Measurements from ENCODE around the gene CCNF.
A peak's percentile ranks its signal among the peaks of the same experiment; 100 is the strongest.
"Not testable (repeated sequence)": the region's sequence is repeated elsewhere in the genome, so short reads cannot be mapped to it uniquely, and the experiment has no call there.

The CCNF gene

DNA sequence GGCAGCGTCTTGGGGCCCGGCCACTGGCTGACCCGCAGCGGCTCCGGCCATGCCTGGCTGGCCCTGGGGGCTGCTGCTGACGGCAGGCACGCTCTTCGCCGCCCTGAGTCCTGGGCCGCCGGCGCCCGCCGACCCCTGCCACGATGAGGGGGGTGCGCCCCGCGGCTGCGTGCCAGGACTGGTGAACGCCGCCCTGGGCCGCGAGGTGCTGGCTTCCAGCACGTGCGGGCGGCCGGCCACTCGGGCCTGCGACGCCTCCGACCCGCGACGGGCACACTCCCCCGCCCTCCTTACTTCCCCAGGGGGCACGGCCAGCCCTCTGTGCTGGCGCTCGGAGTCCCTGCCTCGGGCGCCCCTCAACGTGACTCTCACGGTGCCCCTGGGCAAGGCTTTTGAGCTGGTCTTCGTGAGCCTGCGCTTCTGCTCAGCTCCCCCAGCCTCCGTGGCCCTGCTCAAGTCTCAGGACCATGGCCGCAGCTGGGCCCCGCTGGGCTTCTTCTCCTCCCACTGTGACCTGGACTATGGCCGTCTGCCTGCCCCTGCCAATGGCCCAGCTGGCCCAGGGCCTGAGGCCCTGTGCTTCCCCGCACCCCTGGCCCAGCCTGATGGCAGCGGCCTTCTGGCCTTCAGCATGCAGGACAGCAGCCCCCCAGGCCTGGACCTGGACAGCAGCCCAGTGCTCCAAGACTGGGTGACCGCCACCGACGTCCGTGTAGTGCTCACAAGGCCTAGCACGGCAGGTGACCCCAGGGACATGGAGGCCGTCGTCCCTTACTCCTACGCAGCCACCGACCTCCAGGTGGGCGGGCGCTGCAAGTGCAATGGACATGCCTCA, 42.6 kb downstream of the CCNF start:
- no peak for DNase-seq (ENCODE audit: low spot score)

- no peak for DNase-seq (ENCODE audit: low spot score)
These were observed 43.2 kb downstream of the CCNF start for GRCh38 chr16:2472488-2472864.

DNA sequence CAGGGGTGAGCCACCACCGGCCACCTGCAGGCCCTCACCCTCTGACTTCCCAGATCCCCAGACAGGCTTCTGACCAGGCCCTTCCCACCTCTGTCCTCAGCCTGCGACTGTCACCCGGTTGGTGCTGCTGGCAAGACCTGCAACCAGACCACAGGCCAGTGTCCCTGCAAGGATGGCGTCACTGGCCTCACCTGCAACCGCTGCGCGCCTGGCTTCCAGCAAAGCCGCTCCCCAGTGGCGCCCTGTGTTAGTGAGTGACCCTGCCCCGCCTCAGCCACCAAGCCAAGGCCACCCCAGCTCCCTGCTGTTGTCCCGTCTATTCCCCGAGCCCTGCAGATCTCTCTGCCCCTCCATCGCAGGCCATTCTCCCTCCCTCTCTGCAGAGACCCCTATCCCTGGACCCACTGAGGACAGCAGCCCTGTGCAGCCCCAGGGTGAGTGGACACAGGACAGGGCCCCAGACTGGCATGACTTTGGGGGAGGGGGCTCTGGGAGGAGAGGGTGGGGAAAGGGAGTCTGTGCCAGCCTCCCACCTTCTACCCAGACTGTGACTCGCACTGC, 43.7 kb downstream of the CCNF start:
- DNase-seq (ENCODE audit: low spot score), result no peak

DNA sequence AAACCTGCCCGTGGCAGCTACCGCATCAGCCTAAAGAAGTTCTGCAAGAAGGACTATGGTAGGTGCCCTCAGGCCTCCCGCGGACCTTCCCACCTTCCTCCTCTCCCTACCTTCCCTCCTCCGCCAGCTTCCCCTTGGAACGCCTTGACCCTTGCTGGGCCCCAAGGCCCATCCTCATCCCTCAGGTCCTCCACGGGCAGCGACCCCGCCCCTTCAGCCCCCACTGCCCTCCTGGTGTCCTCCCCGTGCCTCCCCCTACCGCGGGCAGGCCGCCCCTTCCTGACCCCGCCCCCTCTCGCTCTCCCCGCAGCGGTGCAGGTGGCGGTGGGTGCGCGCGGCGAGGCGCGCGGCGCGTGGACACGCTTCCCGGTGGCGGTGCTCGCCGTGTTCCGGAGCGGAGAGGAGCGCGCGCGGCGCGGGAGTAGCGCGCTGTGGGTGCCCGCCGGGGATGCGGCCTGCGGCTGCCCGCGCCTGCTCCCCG, 44.2 kb downstream of the CCNF start:
- no peak for DNase-seq (ENCODE audit: low spot score)

DNA sequence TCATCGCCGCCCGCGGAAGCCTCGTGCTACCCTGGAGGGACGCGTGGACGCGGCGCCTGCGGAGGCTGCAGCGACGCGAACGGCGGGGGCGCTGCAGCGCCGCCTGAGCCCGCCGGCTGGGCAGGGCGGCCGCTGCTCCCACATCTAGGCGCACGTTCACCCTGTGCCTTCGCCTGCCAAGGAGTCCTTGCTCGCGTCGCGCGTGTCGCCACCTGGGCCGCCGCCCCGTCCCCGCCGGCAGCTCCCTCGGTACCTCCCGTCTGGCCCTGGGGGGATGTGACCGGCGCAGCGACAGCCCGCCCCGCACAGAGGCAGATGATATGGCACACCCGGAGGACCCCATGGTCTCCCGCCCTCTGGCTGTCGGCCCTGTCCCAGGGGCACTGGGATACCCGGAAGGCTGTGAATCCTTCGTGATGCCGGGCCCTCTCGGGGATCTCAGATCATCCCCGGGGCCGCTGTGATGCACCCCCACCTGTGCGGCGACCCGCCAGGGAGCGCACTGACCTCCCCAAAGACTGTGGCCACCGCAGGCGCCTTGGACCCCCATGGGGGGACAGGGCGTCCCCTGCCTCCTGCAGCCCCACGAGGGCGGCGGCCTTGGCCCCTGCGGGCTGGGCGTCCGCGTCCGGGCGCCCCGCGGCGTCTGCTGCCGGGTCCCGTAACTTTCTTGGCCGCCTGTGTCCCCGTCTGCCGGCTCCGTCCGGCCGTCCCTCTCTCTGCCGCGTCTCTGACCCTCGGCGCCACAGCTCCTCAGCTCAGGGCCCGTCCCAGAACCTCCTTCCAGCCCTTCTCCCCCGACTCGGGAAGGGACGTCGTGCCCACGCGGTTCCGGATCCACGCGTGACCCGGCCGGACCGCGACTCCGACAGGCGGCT, 45.0 kb downstream of the CCNF start:
- peak; percentile 79 for DNase-seq (ENCODE audit: low spot score)

DNA sequence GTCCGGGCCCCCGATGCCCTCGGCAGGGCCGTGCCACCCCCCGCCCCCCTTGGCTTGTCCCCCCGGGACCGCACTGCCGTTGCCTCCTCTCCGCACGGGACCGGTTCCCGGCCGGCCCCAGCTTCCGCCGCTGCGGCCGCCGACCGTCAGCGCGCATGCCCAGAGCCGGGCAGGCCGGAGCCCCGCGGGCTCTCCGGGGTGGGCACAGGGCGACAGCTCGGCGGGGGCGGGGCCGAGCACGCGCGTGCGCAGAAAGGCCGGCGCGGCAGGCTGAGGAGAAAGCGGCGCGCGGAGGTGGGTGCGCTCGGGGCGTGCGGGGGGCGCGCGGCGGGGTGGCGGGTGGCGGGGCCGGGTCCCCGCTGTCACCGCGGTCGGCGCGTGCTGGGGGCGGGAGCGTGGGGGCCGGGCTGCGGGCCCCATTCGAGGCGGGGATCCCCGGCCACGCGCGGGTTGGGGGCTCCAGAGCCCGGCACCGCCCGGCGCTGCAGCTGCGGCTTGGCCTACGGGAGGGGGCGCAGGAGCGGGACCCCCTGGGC, 45.7 kb downstream of the CCNF start, which contains the start of gene TBC1D24:
TSS of gene TBC1D24 (plus strand) at position 251 of the 536 bp plus-strand sequence. CDS start 21,022 bp downstream, outside the sequence.
- peak; percentile 100 for DNase-seq (ENCODE audit: low spot score)

- peak; percentile 41 for DNase-seq (ENCODE audit: low spot score)
These were observed 46.4 kb downstream of the CCNF start for GRCh38 chr16:2475413-2476344.

- DNase-seq (ENCODE audit: low spot score), result no peak
These were observed 47.1 kb downstream of the CCNF start for GRCh38 chr16:2476345-2476720.

DNA sequence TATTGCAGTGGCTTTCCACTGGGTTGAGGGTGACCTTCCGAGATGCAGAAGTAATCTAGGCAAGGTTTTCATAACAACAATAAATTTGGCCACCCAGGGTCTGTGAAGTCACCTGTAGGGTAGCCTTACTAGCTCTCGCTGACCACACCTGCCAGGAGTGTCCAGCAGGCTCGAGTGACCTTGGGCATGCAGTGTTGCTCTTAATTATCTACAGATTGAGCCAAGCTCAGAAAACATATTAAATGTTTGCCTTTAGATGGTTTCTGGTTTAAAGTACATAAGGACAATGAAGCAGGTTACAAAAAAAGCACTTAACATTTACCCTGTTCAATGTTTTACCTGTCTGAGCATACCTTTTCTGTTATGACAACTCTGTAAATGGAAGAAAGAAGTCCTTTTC, 47.5 kb downstream of the CCNF start:
- DNase-seq (ENCODE audit: low spot score), result no peak

DNA sequence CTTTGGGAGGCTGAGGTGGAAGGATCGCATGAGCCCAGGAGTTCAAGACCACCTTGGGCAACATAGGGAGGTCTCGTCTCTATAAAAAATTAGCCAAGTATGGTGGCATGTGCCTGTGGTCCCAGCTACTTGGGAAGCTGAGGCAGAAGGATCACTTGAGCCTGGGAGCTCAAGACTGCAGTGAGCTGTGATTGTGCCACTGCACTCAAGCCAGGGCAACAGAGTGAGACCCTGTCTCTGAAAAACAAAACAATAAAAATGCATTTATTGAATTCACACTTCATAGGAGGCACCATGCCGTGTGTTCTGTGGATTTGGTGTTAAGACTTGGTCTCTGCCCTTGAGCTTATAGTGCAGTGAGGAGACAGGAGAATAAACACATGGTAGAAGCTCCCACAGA, 48.1 kb downstream of the CCNF start:
- DNase-seq (ENCODE audit: low spot score), result no peak

DNA sequence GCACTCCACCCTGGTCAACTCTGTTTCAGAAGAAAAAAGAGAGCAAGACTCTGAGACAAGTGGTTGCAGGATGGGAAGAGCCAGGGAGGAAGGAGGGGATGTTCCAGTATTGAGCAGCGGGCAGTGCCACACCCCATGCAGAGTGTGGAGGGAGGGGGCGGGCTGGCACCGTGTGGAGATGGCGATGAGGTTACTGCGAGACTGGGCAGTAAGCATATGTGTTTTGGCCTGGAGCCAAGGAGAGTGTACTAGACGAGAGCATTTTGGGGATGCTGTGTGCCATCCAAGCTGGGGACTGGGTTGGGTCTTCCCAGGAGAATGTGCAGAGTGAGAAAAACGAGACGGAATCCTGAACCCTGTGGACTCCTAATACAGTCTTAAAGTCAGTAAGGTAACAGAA, 49.0 kb downstream of the CCNF start:
- DNase-seq (ENCODE audit: low spot score), result no peak

GRCh38 chr16:2479996-2480395, 50.7 kb downstream of the CCNF start:
- not testable (repeated sequence) for DNase-seq (ENCODE audit: low spot score)

DNA sequence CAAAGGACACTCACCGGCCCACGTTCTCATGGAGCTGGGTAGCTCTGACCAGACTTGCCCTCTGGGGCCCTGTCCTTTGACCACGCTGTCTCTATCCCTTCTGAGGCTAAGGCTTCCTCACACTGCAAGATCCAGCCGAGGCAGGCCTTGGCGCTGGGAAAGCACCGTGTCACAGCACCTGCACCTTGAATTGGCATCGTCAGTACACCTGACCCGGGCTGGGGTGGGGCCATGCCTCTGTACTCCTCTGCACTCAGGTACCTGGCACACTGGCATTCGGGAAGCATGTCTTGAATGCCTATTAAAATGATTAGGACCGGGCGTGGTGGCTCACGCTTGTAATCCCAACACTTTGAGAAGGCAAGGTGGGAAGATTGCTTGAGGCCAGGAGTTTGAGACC, 51.7 kb downstream of the CCNF start:
- DNase-seq (ENCODE audit: low spot score), result no peak

DNA sequence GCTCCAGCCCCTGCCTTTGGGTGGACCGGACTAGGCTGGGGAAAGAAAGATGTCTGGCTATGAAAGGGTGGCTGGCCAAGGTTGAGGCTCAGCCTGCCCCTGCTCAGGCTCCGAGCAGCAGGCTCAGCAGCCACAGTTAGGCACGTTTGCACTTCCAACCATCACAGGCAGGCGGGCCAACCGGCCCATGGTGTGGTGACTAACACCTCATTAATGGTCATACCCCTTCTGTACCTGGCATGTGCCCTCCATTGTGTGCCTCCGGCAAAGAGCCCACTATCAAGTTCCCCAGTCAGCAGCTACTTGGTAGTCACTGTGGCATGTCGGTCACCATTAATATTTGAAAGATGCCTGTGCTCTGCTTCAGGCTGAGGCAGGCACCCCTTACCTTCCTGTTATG, 52.4 kb downstream of the CCNF start:
- DNase-seq (ENCODE audit: low spot score), result no peak

GRCh38 chr16:2482249-2482648, 53.0 kb downstream of the CCNF start:
- DNase-seq (ENCODE audit: low spot score), result no peak

GRCh38 chr16:2482708-2483534, 53.7 kb downstream of the CCNF start:
- peak; percentile 81 for DNase-seq (ENCODE audit: low spot score)

GRCh38 chr16:2483939-2484897, 55.0 kb downstream of the CCNF start:
- DNase-seq (ENCODE audit: low spot score), result no peak

DNA sequence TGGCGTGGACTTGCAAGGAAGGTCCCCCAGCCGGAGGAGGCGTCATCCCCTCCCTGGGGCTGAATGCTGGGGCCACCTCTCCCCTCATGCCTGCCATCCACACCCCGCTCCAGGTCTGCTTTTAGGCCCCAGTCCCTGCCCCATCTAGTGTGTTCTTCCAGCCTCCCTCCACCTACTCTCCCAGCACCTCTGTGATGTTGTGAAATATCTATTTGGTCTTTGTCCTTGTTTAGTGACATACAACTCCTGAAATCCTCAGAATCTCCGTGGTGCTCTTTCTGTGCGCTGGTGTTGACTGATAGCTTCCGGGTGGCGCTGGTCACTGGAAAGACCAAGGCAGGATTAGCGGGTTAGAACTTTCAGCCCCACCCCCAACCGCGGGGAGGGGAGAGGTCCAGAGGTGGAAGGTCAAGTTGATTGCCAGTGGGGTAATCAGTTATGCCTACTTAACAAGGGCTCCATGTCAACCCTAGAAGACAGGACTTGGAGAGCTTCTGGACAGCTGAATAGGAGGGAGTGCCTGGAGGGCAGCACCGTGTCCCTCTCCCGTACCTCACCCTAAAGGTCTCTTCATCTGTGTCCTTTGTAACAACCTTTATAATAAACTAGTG, 55.8 kb downstream of the CCNF start:
- DNase-seq (ENCODE audit: low spot score), result no peak

Data from hepatic stellate cell (primary cell).